T-helper 9 cell (primary cell): ENCODE results near the gene CDH22.

Experiments used
- DNase-seq: peaks from one replicate; pipeline ENCODE4 v3.0.0-alpha.2; 2020

The CDH22 gene

GRCh38 chr20:46188866-46189541, 119.3 kb downstream of the CDH22 start:
- DNase-seq: no peak

GRCh38 chr20:46186210-46186609, 122.1 kb downstream of the CDH22 start:
- DNase-seq: no peak

- DNase-seq: no peak
Measured at GRCh38 chr20:46185353-46185752, 122.9 kb downstream of the CDH22 start.

- no peak for DNase-seq
Measured at GRCh38 chr20:46183768-46184167, 124.5 kb downstream of the CDH22 start.

- no peak for DNase-seq
Measured at GRCh38 chr20:46182276-46183200, 125.8 kb downstream of the CDH22 start.

GRCh38 chr20:46179862-46180261, 128.4 kb downstream of the CDH22 start:
- DNase-seq: no peak

- DNase-seq: no peak
Measured at GRCh38 chr20:46178891-46179290, 129.4 kb downstream of the CDH22 start.

GRCh38 chr20:46177768-46178167, 130.5 kb downstream of the CDH22 start:
- no peak for DNase-seq

- no peak for DNase-seq
Measured at GRCh38 chr20:46176739-46177378, 131.4 kb downstream of the CDH22 start.

GRCh38 chr20:46175127-46175494, 133.2 kb downstream of the CDH22 start:
- DNase-seq: no peak

- peak; percentile 66 for DNase-seq
Measured at GRCh38 chr20:46174469-46175126, 133.7 kb downstream of the CDH22 start.

GRCh38 chr20:46173652-46174468, 134.4 kb downstream of the CDH22 start:
- no peak for DNase-seq

- DNase-seq: no peak
Measured at GRCh38 chr20:46172961-46173536, 135.2 kb downstream of the CDH22 start.

- DNase-seq: no peak
Measured at GRCh38 chr20:46172455-46172854, 135.8 kb downstream of the CDH22 start.

GRCh38 chr20:46171909-46172308, 136.4 kb downstream of the CDH22 start:
- no peak for DNase-seq

- no peak for DNase-seq
Measured at GRCh38 chr20:46171476-46171875, 136.8 kb downstream of the CDH22 start.

GRCh38 chr20:46169245-46170171, 138.8 kb downstream of the CDH22 start:
- DNase-seq: no peak

GRCh38 chr20:46168438-46168837, 139.9 kb downstream of the CDH22 start:
- no peak for DNase-seq

GRCh38 chr20:46167080-46167479, 141.2 kb downstream of the CDH22 start:
- DNase-seq: no peak

GRCh38 chr20:46164254-46164653, 144.0 kb downstream of the CDH22 start:
- DNase-seq: no peak

GRCh38 chr20:46161921-46162320, 146.4 kb downstream of the CDH22 start:
- DNase-seq: no peak
